ENCODE measurements around the gene PCDH19.
"Not testable (repeated sequence)": the region's sequence is repeated elsewhere in the genome, so short reads cannot be mapped to it uniquely, and the experiment has no call there.

The PCDH19 gene

GRCh38 chrX:100409610-100410590, at the start of gene PCDH19:
Gene PCDH19 (minus strand): TSS chrX:100410273. CDS start chrX:100408597, 1,676 bp downstream.
- peak; percentile 0 for DNase-seq (ENCODE audit: low spot score)

- no peak for DNase-seq (ENCODE audit: low spot score)
Observed at GRCh38 chrX:100449696-100450608, 39.9 kb upstream of the PCDH19 start.

- DNase-seq (ENCODE audit: low spot score), result peak; percentile 1
Observed at GRCh38 chrX:100447655-100448397, 37.8 kb upstream of the PCDH19 start.

- no peak for DNase-seq (ENCODE audit: low spot score)
Observed at GRCh38 chrX:100445593-100445992, 35.5 kb upstream of the PCDH19 start.

- DNase-seq (ENCODE audit: low spot score), result not testable (repeated sequence)
Observed at GRCh38 chrX:100441321-100441720, 31.2 kb upstream of the PCDH19 start.

GRCh38 chrX:100440006-100440405, 29.9 kb upstream of the PCDH19 start:
- DNase-seq (ENCODE audit: low spot score), result no peak

- no peak for DNase-seq (ENCODE audit: low spot score)
Observed at GRCh38 chrX:100435726-100436125, 25.7 kb upstream of the PCDH19 start.

GRCh38 chrX:100424012-100424411, 13.9 kb upstream of the PCDH19 start:
- no peak for DNase-seq (ENCODE audit: low spot score)

GRCh38 chrX:100418556-100418955, 8.5 kb upstream of the PCDH19 start:
- no peak for DNase-seq (ENCODE audit: low spot score)

- DNase-seq (ENCODE audit: low spot score), result no peak
Observed at GRCh38 chrX:100417681-100418080, 7.6 kb upstream of the PCDH19 start.

- DNase-seq (ENCODE audit: low spot score), result peak; percentile 21
Observed at GRCh38 chrX:100413229-100413628, 3.2 kb upstream of the PCDH19 start.

- no peak for DNase-seq (ENCODE audit: low spot score)
Observed at GRCh38 chrX:100411802-100412715, 2.0 kb upstream of the PCDH19 start.

GRCh38 chrX:100410901-100411801, 1.1 kb upstream of the PCDH19 start:
- no peak for DNase-seq (ENCODE audit: low spot score)

- no peak for DNase-seq (ENCODE audit: low spot score)
Observed at GRCh38 chrX:100408713-100409609, 1.1 kb downstream of the PCDH19 start.

GRCh38 chrX:100407784-100408712, 2.0 kb downstream of the PCDH19 start:
- no peak for DNase-seq (ENCODE audit: low spot score)

GRCh38 chrX:100407147-100407783, 2.8 kb downstream of the PCDH19 start:
- no peak for DNase-seq (ENCODE audit: low spot score)

GRCh38 chrX:100405424-100405823, 4.6 kb downstream of the PCDH19 start:
- no peak for DNase-seq (ENCODE audit: low spot score)
